Esophagus squamous epithelium (tissue), 5 donors: ENCODE measurements around the gene WFDC8. TPM values are rescaled to one million over a fixed set of nuclear protein-coding genes. Genes with fewer than 3 reads are reported as not detected.

ENCODE experiments used
- DNase-seq: peaks from one replicate; lab custom pipeline; 2025; lab: John Stamatoyannopoulos, UW
- H3K27ac ChIP-seq, 4 donors: fragments of 200-600 bp; sonication (generic); one replicate each; pipeline ENCODE4 v1.5.1; 2016 to 2019; ENCODE audit warnings: mild to moderate bottlenecking in 1 of 4
- H3K27me3 ChIP-seq, 4 donors: fragments of 200-600 bp; sonication (generic); 1 replicate in 3 of 4; 2 replicates in 1 of 4; pipeline versions ENCODE4 v1.5.1 to v1.6.0; 2017 to 2021; ENCODE audit warnings: antibody characterized with exemption in 1 of 4
- H3K36me3 ChIP-seq, 3 donors: fragments of 200-600 bp; sonication (generic); one replicate each; pipeline ENCODE4 v1.5.1; 2016 to 2019
- H3K4me1 ChIP-seq, 3 donors: fragments of 200-600 bp; sonication (generic); one replicate each; pipeline ENCODE4 v1.5.1; 2017 to 2019
- H3K4me3 ChIP-seq, 4 donors: fragments of 200-600 bp; sonication (generic); 1 replicate in 3 of 4; 2 replicates in 1 of 4; pipeline ENCODE4 v1.5.1; 2016 to 2019; ENCODE audit warnings: mild to moderate bottlenecking in 2 of 4, moderate library complexity in 1 of 4
- H3K9me3 ChIP-seq, 3 donors: fragments of 200-600 bp; sonication (generic); one replicate each; pipeline ENCODE4 v1.5.1; 2016 to 2019
- CTCF ChIP-seq, 6 experiments: fragments of 450-650 bp in 4 of 6; fragments of 200-600 bp in 2 of 6; sonication (generic) in 2 of 6; IDR thresholded peaks; one replicate each; pipeline ENCODE4 v1.5.1; 2016 to 2019; ENCODE audit warnings: antibody characterized with exemption in 6 of 6, mild to moderate bottlenecking in 4 of 6, moderate library complexity in 4 of 6
- POLR2A ChIP-seq, 4 donors: fragments of 450-650 bp; IDR thresholded peaks; one replicate each; pipeline ENCODE4 v1.6.1; 2017; ENCODE audit warnings: antibody characterized with exemption in 4 of 4, mild to moderate bottlenecking in 4 of 4, moderate library complexity in 3 of 4
- WGBS, 2 donors: methylation state at CpG; one replicate each; pipeline ENCODE4 v1.1.5; 2018; 5-methylcytosine and 5-hydroxymethylcytosine counted together
- intact Hi-C: fragments of 100-400 bp; cut with DNase I; formaldehyde crosslinking; loops from one replicate; pipeline ENCODE4 v1.15.0; 2022
- total RNA-seq, 4 donors: library from RNA; depleted of rRNA; stranded (reverse); fragments of >200 nt; gene quantifications; one replicate each; pipeline ENCODE4 v1.1.0, GENCODE V29; 2016
- donor health status: DM: yes; HTN: yes; CAD: no.

The WFDC8 gene
- total RNA-seq, 4 donors from 2014 or later, result not detected

- Histone ChIP-seq H3K4me3 (no peak overlapping the region), H3K4me1 (no peaks in the 10 kb centered on the region), H3K36me3 (no peaks in the 10 kb centered on the region), H3K9me3 (peaks cover 0 to 7% (median 4%) of the 10 kb centered on the region in 3 donors), H3K27ac (no peak overlapping the region), H3K27me3 (peaks cover 0 to 34% (median 0%) of the 10 kb centered on the region in 4 donors)
- intact Hi-C loops, result no loop called here
- TF ChIP-seq CTCF (IDR thresholded peaks at IDR 0.05), result no peak
- TF ChIP-seq POLR2A (IDR thresholded peaks at IDR 0.05), result no peak
- 64 to 69% methylated on average over 4 of the region's 4 CpGs for WGBS, 2 donors
- DNase-seq, result no peak
Measured at GRCh38 chr20:45611054-45611453, 32.0 kb upstream of the WFDC8 start.

- WGBS, 2 donors, result 92 to 93% methylated on average over 1 of the region's 1 CpG
- TF ChIP-seq CTCF (IDR thresholded peaks at IDR 0.05), result no peak
- intact Hi-C loops, result no loop called here
Measured at GRCh38 chr20:45607810-45608209, 28.7 kb upstream of the WFDC8 start.

GRCh38 chr20:45595235-45595634 lies 16.2 kb upstream of the WFDC8 start:
- intact Hi-C loops, result no loop called here
- 0% methylated on average over 1 of the region's 1 CpG; no CpG with 5 or more reads in 1 of the 2 donors for WGBS, 2 donors
- no peaks in the 10 kb centered on the region for H3K4me1 ChIP-seq
- no peak for DNase-seq
- no peak overlapping the region for H3K4me3 ChIP-seq
- peaks cover 0 to 59% (median 0%) of the 10 kb centered on the region in 4 donors for H3K27me3 ChIP-seq
- no peak for TF ChIP-seq POLR2A (IDR thresholded peaks at IDR 0.05)
- TF ChIP-seq CTCF (IDR thresholded peaks at IDR 0.05), result no peak
- no peaks in the 10 kb centered on the region for H3K9me3 ChIP-seq
- H3K27ac ChIP-seq, result no peak overlapping the region
- H3K36me3 ChIP-seq, result no peaks in the 10 kb centered on the region

More at GRCh38 chr20:45607810-45608209, 28.7 kb upstream of the WFDC8 start:
- peaks cover 0 to 26% (median 0%) of the 10 kb centered on the region in 4 donors for H3K27me3 ChIP-seq
- DNase-seq, result no peak
- no peak overlapping the region for H3K27ac ChIP-seq
- H3K4me3 ChIP-seq, result no peak overlapping the region
- H3K36me3 ChIP-seq, result no peaks in the 10 kb centered on the region
- H3K4me1 ChIP-seq, result no peaks in the 10 kb centered on the region
- H3K9me3 ChIP-seq, result peaks cover 0 to 7% (median 4%) of the 10 kb centered on the region in 3 donors

GRCh38 chr20:45593498-45593897 lies 14.4 kb upstream of the WFDC8 start:
- Histone ChIP-seq H3K4me1 (no peaks in the 10 kb centered on the region), H3K27ac (no peak overlapping the region), H3K27me3 (peaks cover 0 to 55% (median 0%) of the 10 kb centered on the region in 4 donors), H3K9me3 (no peaks in the 10 kb centered on the region), H3K4me3 (no peak overlapping the region), H3K36me3 (no peaks in the 10 kb centered on the region)
- intact Hi-C loops, result no loop called here
- TF ChIP-seq CTCF (IDR thresholded peaks at IDR 0.05), result no peak
- no peak for TF ChIP-seq POLR2A (IDR thresholded peaks at IDR 0.05)
- 34 to 92% methylated on average over 1 of the region's 1 CpG for WGBS, 2 donors
- DNase-seq, result no peak

GRCh38 chr20:45592574-45593189 lies 13.6 kb upstream of the WFDC8 start:
- H3K4me3 ChIP-seq, result no peak overlapping the region
- H3K9me3 ChIP-seq, result no peaks in the 10 kb centered on the region
- no peak overlapping the region for H3K27ac ChIP-seq
- no peaks in the 10 kb centered on the region for H3K4me1 ChIP-seq
- DNase-seq, result no peak
- H3K36me3 ChIP-seq, result no peaks in the 10 kb centered on the region
- intact Hi-C loops, result no loop called here
- peaks cover 0 to 52% (median 0%) of the 10 kb centered on the region in 4 donors for H3K27me3 ChIP-seq
- 56 to 69% methylated on average over 5 of the region's 5 CpGs for WGBS, 2 donors
- TF ChIP-seq CTCF (IDR thresholded peaks at IDR 0.05) (peak in 3 of 6 experiments; percentile 24 to 59 (median 51)), POLR2A (IDR thresholded peaks at IDR 0.05) (no peak)
